Glutamatergic neuron (in vitro differentiated cells): ENCODE data around the gene VWA5B2. TPM values are rescaled to one million over a fixed set of nuclear protein-coding genes. Genes with fewer than 3 reads are reported as not detected.

Experiments
- DNase-seq: peaks from one replicate; pipeline ENCODE4 v3.0.0; 2022
- H3K27ac Mint-ChIP-seq: one replicate; pipeline ENCODE4 v1.8.0; 2020; ENCODE audit warnings: mild to moderate bottlenecking, mixed read lengths, inconsistent platforms; ENCODE audit not compliant: unreplicated experiment
- H3K27me3 Mint-ChIP-seq: one replicate; pipeline ENCODE4 v1.8.0; 2020; ENCODE audit warnings: mild to moderate bottlenecking, moderate library complexity, mixed read lengths, inconsistent platforms; ENCODE audit not compliant: unreplicated experiment
- H3K36me3 Mint-ChIP-seq: one replicate; pipeline ENCODE4 v1.8.0; 2020; ENCODE audit warnings: mild to moderate bottlenecking, mixed read lengths, inconsistent platforms; ENCODE audit not compliant: unreplicated experiment
- H3K4me1 Mint-ChIP-seq: one replicate; pipeline ENCODE4 v1.8.0; 2020; ENCODE audit warnings: mild to moderate bottlenecking, low read depth, mixed read lengths, inconsistent platforms; ENCODE audit not compliant: unreplicated experiment
- H3K4me3 Mint-ChIP-seq: one replicate; pipeline ENCODE4 v1.8.0; 2020; ENCODE audit warnings: mild to moderate bottlenecking, mixed read lengths, inconsistent platforms; ENCODE audit not compliant: unreplicated experiment
- H3K9me3 Mint-ChIP-seq: one replicate; pipeline ENCODE4 v1.8.0; 2020; ENCODE audit warnings: mild to moderate bottlenecking, moderate library complexity, mixed read lengths, inconsistent platforms; ENCODE audit not compliant: unreplicated experiment
- total RNA-seq: library from RNA; stranded (reverse); fragmentation: NEBNext Ultra II Directional; extraction: Animal tissue kit (Norgen Biotek cat#: 25700); gene quantifications from one replicate; pipeline ENCODE4 v1.2.1, GENCODE V29; 2021; ENCODE audit not compliant: unreplicated experiment
- TF ChIP-seq, protein P1 (sequence below): fragments of 200-600 bp; sonication (generic); IDR thresholded peaks from one replicate; pipeline ENCODE4 v1.5.0; 2021; ENCODE audit not compliant: partially characterized antibody, unreplicated experiment

Gene VWA5B2
- total RNA-seq, 1 donor from 2014 or later, result 56.5 TPM

DNA sequence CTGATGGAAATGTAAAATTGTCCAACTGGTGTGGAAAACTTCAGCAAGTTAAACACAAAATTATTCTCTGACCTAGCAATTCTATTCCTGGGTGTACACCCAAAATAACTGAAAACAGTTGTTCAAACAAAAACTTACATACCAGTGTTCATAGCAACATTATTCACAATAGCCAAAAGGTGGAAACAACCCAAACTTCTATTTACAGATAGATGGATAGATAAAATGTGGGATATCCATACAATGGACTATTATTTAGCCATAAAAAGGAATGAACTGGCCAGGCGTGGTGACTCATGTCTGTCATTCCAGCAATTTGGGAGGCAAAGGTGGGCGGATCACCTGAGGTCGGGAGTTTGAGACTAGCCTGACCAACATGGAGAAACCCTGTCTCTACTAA is 6.9 kb upstream of the VWA5B2 start:
- no peaks in the 10 kb centered on the region for H3K27me3 Mint-ChIP-seq
- no peak for DNase-seq
- no peaks in the 10 kb centered on the region for H3K4me1 Mint-ChIP-seq
- no peaks in the 10 kb centered on the region for H3K9me3 Mint-ChIP-seq
- H3K4me3 Mint-ChIP-seq, result no peak overlapping the region
- TF ChIP-seq, protein P1, sequence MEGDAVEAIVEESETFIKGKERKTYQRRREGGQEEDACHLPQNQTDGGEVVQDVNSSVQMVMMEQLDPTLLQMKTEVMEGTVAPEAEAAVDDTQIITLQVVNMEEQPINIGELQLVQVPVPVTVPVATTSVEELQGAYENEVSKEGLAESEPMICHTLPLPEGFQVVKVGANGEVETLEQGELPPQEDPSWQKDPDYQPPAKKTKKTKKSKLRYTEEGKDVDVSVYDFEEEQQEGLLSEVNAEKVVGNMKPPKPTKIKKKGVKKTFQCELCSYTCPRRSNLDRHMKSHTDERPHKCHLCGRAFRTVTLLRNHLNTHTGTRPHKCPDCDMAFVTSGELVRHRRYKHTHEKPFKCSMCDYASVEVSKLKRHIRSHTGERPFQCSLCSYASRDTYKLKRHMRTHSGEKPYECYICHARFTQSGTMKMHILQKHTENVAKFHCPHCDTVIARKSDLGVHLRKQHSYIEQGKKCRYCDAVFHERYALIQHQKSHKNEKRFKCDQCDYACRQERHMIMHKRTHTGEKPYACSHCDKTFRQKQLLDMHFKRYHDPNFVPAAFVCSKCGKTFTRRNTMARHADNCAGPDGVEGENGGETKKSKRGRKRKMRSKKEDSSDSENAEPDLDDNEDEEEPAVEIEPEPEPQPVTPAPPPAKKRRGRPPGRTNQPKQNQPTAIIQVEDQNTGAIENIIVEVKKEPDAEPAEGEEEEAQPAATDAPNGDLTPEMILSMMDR, result no peak
- no peaks in the 10 kb centered on the region for H3K36me3 Mint-ChIP-seq
- no peak overlapping the region for H3K27ac Mint-ChIP-seq

- H3K4me3 Mint-ChIP-seq, result no peak overlapping the region
- H3K4me1 Mint-ChIP-seq, result no peaks in the 10 kb centered on the region
- H3K9me3 Mint-ChIP-seq, result no peaks in the 10 kb centered on the region
- TF ChIP-seq, protein P1, result no peak
- H3K27ac Mint-ChIP-seq, result no peak overlapping the region
- H3K36me3 Mint-ChIP-seq, result no peaks in the 10 kb centered on the region
- peaks cover 1% of the 10 kb centered on the region for H3K27me3 Mint-ChIP-seq
- no peak for DNase-seq
These were observed 5.4 kb upstream of the VWA5B2 start for GRCh38 chr3:184223946-184224345.

- H3K4me1 Mint-ChIP-seq, result peaks cover 2% of the 10 kb centered on the region
- H3K27ac Mint-ChIP-seq, result no peak overlapping the region
- TF ChIP-seq, protein P1, result peak; percentile 94
- H3K4me3 Mint-ChIP-seq, result no peak overlapping the region
- peaks cover 7% of the 10 kb centered on the region for H3K9me3 Mint-ChIP-seq
- DNase-seq, result peak; percentile 54
- H3K27me3 Mint-ChIP-seq, result peaks cover 11% of the 10 kb centered on the region
- H3K36me3 Mint-ChIP-seq, result no peaks in the 10 kb centered on the region
These were observed 1.9 kb upstream of the VWA5B2 start for GRCh38 chr3:184227481-184227935.

DNA sequence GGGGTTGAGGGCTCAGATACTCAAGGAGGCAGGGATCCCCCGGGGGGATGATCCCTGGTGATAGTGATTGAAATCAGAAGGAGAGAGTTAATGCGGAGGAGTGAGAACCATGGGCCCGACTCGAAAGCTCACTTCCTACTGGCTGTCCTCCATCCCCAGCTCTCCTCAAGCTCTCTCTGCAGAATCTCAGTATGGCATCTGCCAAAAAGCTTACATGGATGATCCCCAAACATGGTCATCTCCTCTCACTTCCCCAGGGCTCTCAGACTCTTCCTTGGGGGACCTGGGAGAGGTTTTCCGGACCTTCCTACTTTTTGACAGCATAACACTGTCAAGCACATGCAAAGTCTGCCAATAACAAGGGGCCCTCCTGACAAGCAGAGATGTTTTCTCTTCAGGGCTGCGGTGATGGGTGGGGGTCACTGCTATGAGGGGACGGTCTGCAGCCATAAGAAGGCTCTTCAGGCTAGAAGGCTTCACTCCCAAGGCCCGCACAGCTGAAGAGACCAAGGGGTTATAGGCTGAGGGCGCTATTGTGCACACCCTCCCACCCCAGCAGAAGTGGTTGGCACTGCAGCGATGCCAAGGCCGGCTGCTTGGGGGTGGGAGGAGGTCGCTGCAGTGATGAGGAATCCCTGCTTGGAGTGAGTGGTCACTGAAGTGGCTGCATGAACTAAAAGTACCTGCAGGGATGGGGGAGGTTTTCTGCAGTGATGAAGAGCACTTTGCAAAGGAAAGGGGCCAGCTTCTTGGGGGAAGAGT is 828 bp upstream of the VWA5B2 start:
- Mint-ChIP-seq H3K4me3 (peak overlapping the region; percentile 70), H3K27ac (no peak overlapping the region), H3K27me3 (peaks cover 11% of the 10 kb centered on the region), H3K4me1 (peaks cover 5% of the 10 kb centered on the region), H3K36me3 (no peaks in the 10 kb centered on the region), H3K9me3 (peaks cover 7% of the 10 kb centered on the region)
- no peak for DNase-seq
- TF ChIP-seq, protein P1, result no peak

GRCh38 chr3:184230081-184230602 is 757 bp downstream of the VWA5B2 start:
- peaks cover 19% of the 10 kb centered on the region for H3K4me1 Mint-ChIP-seq
- peak; percentile 43 for DNase-seq
- no peak overlapping the region for H3K27ac Mint-ChIP-seq
- H3K4me3 Mint-ChIP-seq, result no peak overlapping the region
- TF ChIP-seq, protein P1, result no peak
- no peaks in the 10 kb centered on the region for H3K36me3 Mint-ChIP-seq
- peaks cover 11% of the 10 kb centered on the region for H3K27me3 Mint-ChIP-seq
- peaks cover 13% of the 10 kb centered on the region for H3K9me3 Mint-ChIP-seq
